Calu3 (cell line): Measurements from ENCODE around the gene ANKRD28. TPM values are rescaled to one million over a fixed set of nuclear protein-coding genes. Genes with fewer than 3 reads are reported as not detected.
"Not testable (repeated sequence)": the region's sequence is repeated elsewhere in the genome, so short reads cannot be mapped to it uniquely, and the experiment has no call there.

Source experiments
- BruUV-seq: library from RNA; stranded (reverse); fragments of 400-500 nt; replicated peaks from 2 replicates; lab custom pipeline; 2021; lab: Mats Ljungman, UMichigan
- CTCF ChIA-PET: fragments of 300-600 bp; sonication (Branson Sonifier 250); formaldehyde crosslinking; loops from one replicate; lab custom pipeline; 2022; ENCODE audit warnings: antibody characterized with exemption; lab: Charles Lee
- DNase-seq: peaks from one replicate; pipeline ENCODE4 v3.0.0; 2022
- H3K27ac Mint-ChIP-seq: one replicate; pipeline ENCODE4 v1.8.0; 2022; ENCODE audit warnings: mixed read lengths; ENCODE audit not compliant: unreplicated experiment
- H3K27me3 Mint-ChIP-seq: one replicate; pipeline ENCODE4 v1.8.0; 2022; ENCODE audit warnings: mixed read lengths; ENCODE audit not compliant: unreplicated experiment
- H3K36me3 Mint-ChIP-seq: one replicate; pipeline ENCODE4 v1.8.0; 2022; ENCODE audit warnings: mild to moderate bottlenecking, moderate library complexity, mixed read lengths; ENCODE audit not compliant: insufficient read depth, unreplicated experiment
- H3K4me1 Mint-ChIP-seq: one replicate; pipeline ENCODE4 v1.8.0; 2022; ENCODE audit warnings: mild to moderate bottlenecking, low read depth, mixed read lengths; ENCODE audit not compliant: unreplicated experiment
- H3K4me3 Mint-ChIP-seq: one replicate; pipeline ENCODE4 v1.8.0; 2022; ENCODE audit warnings: mild to moderate bottlenecking, low read depth, moderate library complexity, mixed read lengths; ENCODE audit not compliant: unreplicated experiment
- H3K9me3 Mint-ChIP-seq: one replicate; pipeline ENCODE4 v1.8.0; 2022; ENCODE audit warnings: low read depth, mixed read lengths; ENCODE audit not compliant: unreplicated experiment
- CTCF ChIP-seq: fragments of 200-600 bp; IDR thresholded peaks from one replicate; pipeline ENCODE4 v1.8.0; 2022; ENCODE audit warnings: antibody characterized with exemption; ENCODE audit not compliant: unreplicated experiment
- intact Hi-C: fragments of 100-400 bp; cut with micrococcal nuclease; formaldehyde crosslinking; loops from one replicate; pipeline ENCODE4 v1.10.0; 2022; ENCODE audit not compliant: unreplicated experiment
- microRNA-seq: library from miRNA; unstranded; fragments of <30 nt; microRNA quantifications from one replicate; pipeline ENCODE4 v1.2.0, GENCODE V29; 2022
- total RNA-seq: library from RNA; stranded (reverse); gene quantifications from 2 replicates; pipeline ENCODE4 v1.2.3, GENCODE V29; 2022

ANKRD28 gene
- total RNA-seq, 1 experiment from 2014 or later, result 57.7 TPM

GRCh38 chr3:15623535-15624440 is 174.0 kb downstream of the ANKRD28 start:
- no peaks in the 10 kb centered on the region for H3K4me1 Mint-ChIP-seq
- no peaks in the 10 kb centered on the region for H3K27me3 Mint-ChIP-seq
- no TSS peak for BruUV-seq
- CTCF ChIA-PET, result no interaction called here
- H3K4me3 Mint-ChIP-seq, result no peak overlapping the region
- H3K36me3 Mint-ChIP-seq, result no peaks in the 10 kb centered on the region
- no peak for TF ChIP-seq CTCF
- no peak overlapping the region for H3K27ac Mint-ChIP-seq
- no peak for DNase-seq
- intact Hi-C loops, result no loop called here
- H3K9me3 Mint-ChIP-seq, result no peaks in the 10 kb centered on the region

DNA sequence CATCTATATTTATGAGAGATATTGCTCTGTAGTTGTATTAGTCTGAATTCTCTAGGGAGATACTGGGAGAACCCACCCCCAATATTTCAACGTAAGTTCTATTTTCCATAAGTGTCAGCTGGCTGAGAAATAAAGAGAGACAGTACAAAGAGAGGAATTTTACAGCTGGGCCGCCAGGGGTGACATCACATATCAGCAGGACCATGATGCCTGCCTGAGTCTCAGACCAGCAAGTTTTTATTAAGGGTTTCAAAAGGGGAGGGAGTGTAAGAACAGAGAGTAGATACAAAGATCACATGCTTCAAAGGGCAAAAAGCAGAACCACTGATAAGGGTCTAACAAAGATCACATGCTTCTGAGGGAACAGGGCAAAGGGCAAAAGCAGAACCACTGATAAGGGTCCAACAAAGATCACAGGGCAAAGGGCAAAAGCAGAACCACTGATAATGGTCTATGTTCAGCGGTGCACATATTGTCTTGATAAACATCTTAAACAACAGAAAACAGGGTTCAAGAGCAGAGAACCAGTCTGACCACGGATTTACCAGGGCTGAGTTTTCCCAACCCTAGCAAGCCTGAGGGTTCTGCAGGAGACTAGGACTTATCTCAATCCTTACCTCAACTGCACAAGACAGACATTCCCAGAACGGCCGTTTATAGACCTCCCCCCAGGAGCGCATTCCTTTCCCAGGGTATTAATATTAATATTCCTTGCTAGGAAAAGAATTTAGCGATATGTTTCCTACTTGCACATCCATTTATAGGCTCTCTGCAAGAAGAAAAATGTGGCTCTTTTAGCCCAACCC is 177.9 kb downstream of the ANKRD28 start:
- H3K9me3 Mint-ChIP-seq, H3K36me3 Mint-ChIP-seq, DNase-seq, BruUV-seq, CTCF ChIA-PET, H3K27me3 Mint-ChIP-seq, H3K4me1 Mint-ChIP-seq, H3K27ac Mint-ChIP-seq, H3K4me3 Mint-ChIP-seq, intact Hi-C loops: not testable (repeated sequence)

Small RNA genes lying within 50 kb of the gene (microRNA-seq; reads per million reads assigned to microRNA genes)
- not detected for gene MIR3134

Other genes starting within 250 kb of the ANKRD28 start
- gene HACL1, start 196.4 kb downstream of the ANKRD28 start, total RNA-seq, result 19.6 and 21.4 TPM in 2 replicates
- gene BTD, start 196.2 kb downstream of the ANKRD28 start, total RNA-seq, result 7.7 and 9.4 TPM in 2 replicates